ENCODE data around the gene VSTM1.
A peak's percentile ranks its signal among the peaks of the same experiment; 100 is the strongest.
"Not testable (repeated sequence)": the region's sequence is repeated elsewhere in the genome, so short reads cannot be mapped to it uniquely, and the experiment has no call there.

VSTM1 gene

GRCh38 chr19:54073829-54074228, 10.1 kb upstream of the VSTM1 start:
- no peak for DNase-seq (ENCODE audit: low spot score)

- DNase-seq (ENCODE audit: low spot score): no peak
These were observed 5.8 kb upstream of the VSTM1 start for GRCh38 chr19:54069470-54069869.

GRCh38 chr19:54062643-54063042, 1.1 kb downstream of the VSTM1 start:
- no peak for DNase-seq (ENCODE audit: low spot score)

GRCh38 chr19:54047616-54048015, 16.1 kb downstream of the VSTM1 start:
- no peak for DNase-seq (ENCODE audit: low spot score)

- DNase-seq (ENCODE audit: low spot score): no peak
These were observed 17.9 kb downstream of the VSTM1 start for GRCh38 chr19:54045771-54046170.

GRCh38 chr19:54042989-54043388, 20.7 kb downstream of the VSTM1 start:
- DNase-seq (ENCODE audit: low spot score): no peak

- DNase-seq (ENCODE audit: low spot score): no peak
These were observed 21.6 kb downstream of the VSTM1 start for GRCh38 chr19:54041969-54042606.

GRCh38 chr19:54040003-54040402, 23.7 kb downstream of the VSTM1 start:
- no peak for DNase-seq (ENCODE audit: low spot score)

- not testable (repeated sequence) for DNase-seq (ENCODE audit: low spot score)
These were observed 27.2 kb downstream of the VSTM1 start for GRCh38 chr19:54036542-54036941.

- DNase-seq (ENCODE audit: low spot score): no peak
These were observed 28.2 kb downstream of the VSTM1 start for GRCh38 chr19:54035215-54036178.

- no peak for DNase-seq (ENCODE audit: low spot score)
These were observed 32.7 kb downstream of the VSTM1 start for GRCh38 chr19:54030895-54031586.

- DNase-seq (ENCODE audit: low spot score): peak; percentile 32
These were observed 33.7 kb downstream of the VSTM1 start for GRCh38 chr19:54029930-54030490.

GRCh38 chr19:54029301-54029700, 34.4 kb downstream of the VSTM1 start:
- no peak for DNase-seq (ENCODE audit: low spot score)

GRCh38 chr19:54026656-54027055, 37.0 kb downstream of the VSTM1 start:
- DNase-seq (ENCODE audit: low spot score): no peak

GRCh38 chr19:54024660-54025059, 39.0 kb downstream of the VSTM1 start:
- no peak for DNase-seq (ENCODE audit: low spot score)

- DNase-seq (ENCODE audit: low spot score): no peak
These were observed 40.5 kb downstream of the VSTM1 start for GRCh38 chr19:54023191-54023590.

- no peak for DNase-seq (ENCODE audit: low spot score)
These were observed 41.8 kb downstream of the VSTM1 start for GRCh38 chr19:54021932-54022331.

GRCh38 chr19:54021363-54021762, 42.3 kb downstream of the VSTM1 start:
- no peak for DNase-seq (ENCODE audit: low spot score)

- DNase-seq (ENCODE audit: low spot score): no peak
These were observed 46.4 kb downstream of the VSTM1 start for GRCh38 chr19:54017261-54017660.

- DNase-seq (ENCODE audit: low spot score): no peak
These were observed 48.7 kb downstream of the VSTM1 start for GRCh38 chr19:54014920-54015560.

GRCh38 chr19:54013866-54014265, 49.8 kb downstream of the VSTM1 start:
- DNase-seq (ENCODE audit: low spot score): no peak
